Sigmoid colon (tissue), 7 donors: ENCODE measurements around the gene ITGAD. TPM values are rescaled to one million over a fixed set of nuclear protein-coding genes. Genes with fewer than 3 reads are reported as not detected.

Experiments used
- DNase-seq: peaks from one replicate; pipeline ENCODE4 v3.0.0-alpha.2; 2019
- H3K27ac ChIP-seq, 4 donors: fragments of 200-600 bp; sonication (generic); one replicate each; pipeline ENCODE4 v1.5.1; 2016 to 2019; ENCODE audit warnings: mild to moderate bottlenecking in 1 of 4
- H3K27me3 ChIP-seq, 3 donors: fragments of 200-600 bp; sonication (generic); one replicate each; pipeline ENCODE4 v1.5.1; 2019; ENCODE audit warnings: mild to moderate bottlenecking in 1 of 3
- H3K36me3 ChIP-seq, 4 donors: fragments of 200-600 bp; sonication (generic); one replicate each; pipeline ENCODE4 v1.5.1; 2016 to 2019
- H3K4me1 ChIP-seq, 4 donors: fragments of 200-600 bp; sonication (generic); one replicate each; pipeline ENCODE4 v1.5.1; 2017 to 2019
- H3K4me3 ChIP-seq, 4 donors: fragments of 200-600 bp; sonication (generic); one replicate each; pipeline ENCODE4 v1.5.1; 2017 to 2019; ENCODE audit warnings: mild to moderate bottlenecking in 2 of 4, moderate library complexity in 1 of 4
- H3K9me3 ChIP-seq, 4 donors: fragments of 200-600 bp in 3 of 4; sonication (generic) in 3 of 4; one replicate each; pipeline versions ENCODE4 v1.5.1 to v1.6.1; 2013 to 2019
- EP300 ChIP-seq, 4 donors: sonication (generic); formaldehyde crosslinking; IDR thresholded peaks; one replicate each; pipeline ENCODE4 v1.6.1; 2017; ENCODE audit warnings: antibody characterized with exemption in 4 of 4
- POLR2A ChIP-seq, 2 donors: fragments of 450-650 bp; IDR thresholded peaks; one replicate each; pipeline ENCODE4 v1.6.1; 2016; ENCODE audit warnings: antibody characterized with exemption in 2 of 2, mild to moderate bottlenecking in 2 of 2, moderate library complexity in 2 of 2
- POLR2AphosphoS5 ChIP-seq, 4 donors: sonication (generic); formaldehyde crosslinking; IDR thresholded peaks; one replicate each; pipeline ENCODE4 v1.6.1; 2017; ENCODE audit warnings: antibody characterized with exemption in 4 of 4
- WGBS, 2 donors: extraction: QIAGEN DNeasy Blood & Tissue Kit; methylation state at CpG; one replicate each; pipeline ENCODE4 v1.1.7; 2013; 5-methylcytosine and 5-hydroxymethylcytosine counted together
- intact Hi-C: fragments of 100-400 bp; cut with DNase I; formaldehyde crosslinking; loops from one replicate; pipeline ENCODE4 v1.15.1; 2023
- polyA plus RNA-seq, 3 donors: library from polyadenylated mRNA; stranded (reverse); fragments of 200-250 nt; gene quantifications; one replicate each; pipeline ENCODE4 v1.2.3, GENCODE V29; 2013
- total RNA-seq, 4 donors: library from RNA; depleted of rRNA; stranded (reverse); fragments of >200 nt; gene quantifications; one replicate each; pipeline ENCODE4 v1.1.0, GENCODE V29; 2016
- TF ChIP-seq, protein P1 (sequence below), 4 experiments: fragments of 450-650 bp in 3 of 4; fragments of 200-600 bp in 1 of 4; IDR thresholded peaks; one replicate each; pipeline ENCODE4 v1.5.1; 2016 to 2019; ENCODE audit warnings: antibody characterized with exemption in 4 of 4, mild to moderate bottlenecking in 3 of 4, moderate library complexity in 2 of 4
- donor health status: healthy with polysubstance abuse.
- donor health status: Bipolar disorder and iron deficiency.
- donor health status: healthy.

The ITGAD gene
- total and polyA plus RNA-seq, 7 donors: 0.22 TPM; not detected in 6

DNA sequence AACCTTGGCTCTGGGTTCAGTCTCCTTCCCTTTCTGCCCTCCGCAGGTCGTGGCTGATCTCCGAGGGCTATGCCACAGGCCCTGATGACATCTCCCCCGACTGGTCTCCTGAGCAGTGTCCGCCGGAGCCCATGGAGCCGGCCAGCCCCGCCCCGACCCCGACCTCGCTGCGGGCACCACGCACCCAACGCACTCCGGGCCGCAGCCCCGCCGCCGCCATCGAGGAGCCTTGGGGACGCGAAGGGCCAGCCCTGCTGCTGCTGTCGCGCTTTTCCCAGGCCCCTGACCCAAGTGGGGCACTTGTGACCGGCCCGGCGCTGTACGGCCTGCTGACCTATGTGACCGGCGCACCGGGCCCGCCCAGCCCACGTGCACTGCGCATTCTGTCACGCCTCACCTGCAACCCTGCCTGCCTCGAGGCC is 71.2 kb downstream of the ITGAD start:
- no peaks in the 10 kb centered on the region for H3K27me3 ChIP-seq
- WGBS, 2 donors: 94 to 96% methylated on average over 36 of the region's 36 CpGs
- H3K4me3 ChIP-seq: no peak overlapping the region
- intact Hi-C loops: no loop called here
- H3K36me3 ChIP-seq: peaks cover 12 to 56% (median 32%) of the 10 kb centered on the region in 4 donors
- TF ChIP-seq EP300 (IDR thresholded peaks at IDR 0.05) (no peak), POLR2AphosphoS5 (IDR thresholded peaks at IDR 0.05) (no peak), POLR2A (IDR thresholded peaks at IDR 0.05) (no peak)
- TF ChIP-seq, protein P1, sequence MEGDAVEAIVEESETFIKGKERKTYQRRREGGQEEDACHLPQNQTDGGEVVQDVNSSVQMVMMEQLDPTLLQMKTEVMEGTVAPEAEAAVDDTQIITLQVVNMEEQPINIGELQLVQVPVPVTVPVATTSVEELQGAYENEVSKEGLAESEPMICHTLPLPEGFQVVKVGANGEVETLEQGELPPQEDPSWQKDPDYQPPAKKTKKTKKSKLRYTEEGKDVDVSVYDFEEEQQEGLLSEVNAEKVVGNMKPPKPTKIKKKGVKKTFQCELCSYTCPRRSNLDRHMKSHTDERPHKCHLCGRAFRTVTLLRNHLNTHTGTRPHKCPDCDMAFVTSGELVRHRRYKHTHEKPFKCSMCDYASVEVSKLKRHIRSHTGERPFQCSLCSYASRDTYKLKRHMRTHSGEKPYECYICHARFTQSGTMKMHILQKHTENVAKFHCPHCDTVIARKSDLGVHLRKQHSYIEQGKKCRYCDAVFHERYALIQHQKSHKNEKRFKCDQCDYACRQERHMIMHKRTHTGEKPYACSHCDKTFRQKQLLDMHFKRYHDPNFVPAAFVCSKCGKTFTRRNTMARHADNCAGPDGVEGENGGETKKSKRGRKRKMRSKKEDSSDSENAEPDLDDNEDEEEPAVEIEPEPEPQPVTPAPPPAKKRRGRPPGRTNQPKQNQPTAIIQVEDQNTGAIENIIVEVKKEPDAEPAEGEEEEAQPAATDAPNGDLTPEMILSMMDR (IDR thresholded peaks at IDR 0.05): no peak
- H3K4me1 ChIP-seq: peaks cover 0 to 13% (median 8%) of the 10 kb centered on the region in 4 donors
- no peak overlapping the region for H3K27ac ChIP-seq
- no peaks in the 10 kb centered on the region for H3K9me3 ChIP-seq
- no peak for DNase-seq

DNA sequence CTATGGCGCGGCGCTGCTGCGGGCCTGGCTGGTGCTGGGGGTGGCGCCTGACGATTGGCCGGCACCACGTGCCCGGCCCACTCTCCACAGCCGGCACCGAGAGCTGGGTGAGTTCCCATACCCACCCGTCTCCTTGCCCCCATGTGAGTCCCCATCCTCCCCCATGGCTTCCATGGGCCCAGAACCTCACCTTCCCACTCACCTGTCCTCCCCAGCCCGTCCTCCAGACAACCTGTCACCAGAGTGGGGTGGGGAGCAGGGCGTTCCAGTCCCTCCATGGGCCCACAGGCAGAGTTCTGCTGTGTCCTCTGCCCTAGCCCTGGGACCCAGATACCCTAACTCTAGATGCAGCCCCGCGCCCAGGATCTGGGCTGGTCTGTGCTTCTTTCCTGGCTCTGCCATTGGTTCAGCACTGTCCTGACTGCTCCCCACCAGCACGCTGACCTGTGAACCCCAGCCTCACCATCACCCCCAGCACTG is 71.7 kb downstream of the ITGAD start:
- Histone ChIP-seq H3K27me3 (no peaks in the 10 kb centered on the region), H3K36me3 (peaks cover 12 to 56% (median 32%) of the 10 kb centered on the region in 4 donors), H3K27ac (no peak overlapping the region), H3K4me1 (peaks cover 0 to 13% (median 8%) of the 10 kb centered on the region in 4 donors), H3K9me3 (no peaks in the 10 kb centered on the region), H3K4me3 (no peak overlapping the region)
- TF ChIP-seq POLR2A (IDR thresholded peaks at IDR 0.05) (no peak), POLR2AphosphoS5 (IDR thresholded peaks at IDR 0.05) (no peak)
- TF ChIP-seq, protein P1 (IDR thresholded peaks at IDR 0.05): no peak
- 92 to 96% methylated on average over 17 of the region's 17 CpGs for WGBS, 2 donors
- peak; percentile 60 for DNase-seq
- intact Hi-C loops: no loop called here

DNA sequence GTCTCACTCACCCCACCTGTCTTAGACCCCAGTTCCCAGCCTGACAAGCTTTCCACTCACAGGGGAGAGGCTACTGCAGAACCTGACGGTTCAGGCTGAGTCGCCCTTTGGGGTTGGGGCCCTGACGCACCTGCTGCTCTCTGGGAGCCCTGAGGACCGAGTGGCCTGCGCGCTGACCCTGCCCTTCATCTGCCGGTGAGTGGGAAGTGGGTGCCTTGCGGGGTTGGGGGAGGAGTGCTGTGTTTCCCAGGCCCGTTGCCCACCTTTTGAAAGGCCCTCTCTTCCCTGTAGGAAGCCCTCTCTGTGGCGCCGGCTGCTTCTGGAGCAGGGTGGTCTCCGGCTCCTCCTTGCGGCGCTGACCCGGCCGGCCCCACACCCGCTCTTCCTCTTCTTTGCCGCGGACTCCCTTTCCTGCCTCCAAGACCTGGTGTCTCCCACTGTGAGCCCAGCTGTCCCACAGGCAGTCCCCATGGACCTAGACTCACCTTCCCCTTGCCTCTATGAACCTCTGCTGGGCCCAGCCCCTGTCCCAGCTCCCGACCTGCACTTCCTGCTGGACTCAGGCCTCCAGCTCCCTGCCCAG is 72.7 kb downstream of the ITGAD start:
- WGBS, 2 donors: 89 to 93% methylated on average over 20 of the region's 20 CpGs
- Histone ChIP-seq H3K36me3 (peaks cover 12 to 56% (median 32%) of the 10 kb centered on the region in 4 donors), H3K4me1 (peaks cover 0 to 9% (median 6%) of the 10 kb centered on the region in 4 donors), H3K27ac (no peak overlapping the region), H3K27me3 (no peaks in the 10 kb centered on the region), H3K4me3 (no peak overlapping the region), H3K9me3 (no peaks in the 10 kb centered on the region)
- TF ChIP-seq EP300 (IDR thresholded peaks at IDR 0.05): no peak
- TF ChIP-seq, protein P1 (IDR thresholded peaks at IDR 0.05): no peak
- TF ChIP-seq POLR2AphosphoS5 (IDR thresholded peaks at IDR 0.05): no peak
- no peak for TF ChIP-seq POLR2A (IDR thresholded peaks at IDR 0.05)
- DNase-seq: peak; percentile 59
- intact Hi-C loops: no loop called here

DNA sequence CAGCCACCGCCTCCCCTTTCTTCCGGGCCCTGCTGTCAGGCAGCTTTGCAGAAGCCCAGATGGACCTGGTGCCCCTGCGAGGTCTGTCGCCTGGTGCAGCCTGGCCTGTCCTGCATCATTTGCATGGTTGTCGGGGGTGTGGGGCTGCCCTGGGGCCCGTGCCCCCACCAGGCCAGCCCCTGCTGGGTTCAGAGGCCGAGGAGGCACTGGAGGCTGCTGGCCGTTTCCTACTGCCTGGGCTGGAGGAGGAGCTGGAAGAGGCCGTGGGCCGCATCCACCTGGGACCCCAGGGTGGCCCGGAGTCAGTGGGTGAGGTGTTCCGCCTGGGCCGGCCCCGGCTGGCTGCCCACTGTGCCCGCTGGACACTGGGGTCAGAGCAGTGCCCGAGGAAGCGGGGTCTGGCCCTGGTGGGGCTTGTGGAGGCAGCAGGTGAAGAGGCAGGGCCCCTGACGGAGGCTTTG is 73.3 kb downstream of the ITGAD start:
- H3K27ac ChIP-seq: no peak overlapping the region
- H3K36me3 ChIP-seq: peaks cover 12 to 56% (median 32%) of the 10 kb centered on the region in 4 donors
- DNase-seq: peak; percentile 60
- H3K4me3 ChIP-seq: no peak overlapping the region
- WGBS, 2 donors: 94 to 95% methylated on average over 18 of the region's 18 CpGs
- no peaks in the 10 kb centered on the region for H3K27me3 ChIP-seq
- H3K9me3 ChIP-seq: no peaks in the 10 kb centered on the region
- intact Hi-C loops: no loop called here
- TF ChIP-seq POLR2AphosphoS5 (IDR thresholded peaks at IDR 0.05): no peak
- TF ChIP-seq, protein P1 (IDR thresholded peaks at IDR 0.05): no peak
- no peak for TF ChIP-seq POLR2A (IDR thresholded peaks at IDR 0.05)
- TF ChIP-seq EP300 (IDR thresholded peaks at IDR 0.05): no peak
- H3K4me1 ChIP-seq: peaks cover 0 to 13% (median 10%) of the 10 kb centered on the region in 4 donors
